Ovary (tissue), 3 donors: Measurements from ENCODE around the gene WDR81.
"Not testable (repeated sequence)": the region's sequence is repeated elsewhere in the genome, so short reads cannot be mapped to it uniquely, and the experiment has no call there.

Experiments
- CTCF ChIP-seq, 3 donors: fragments of 450-650 bp in 2 of 3; fragments of 200-600 bp in 1 of 3; IDR thresholded peaks; one replicate each; pipeline versions ENCODE4 v1.5.1 to v1.8.0; 2016 to 2022; ENCODE audit warnings: antibody characterized with exemption in 3 of 3, mild to moderate bottlenecking in 1 of 3
- POLR2A ChIP-seq: fragments of 450-650 bp; IDR thresholded peaks from one replicate; pipeline ENCODE4 v1.6.1; 2017; ENCODE audit warnings: antibody characterized with exemption, mild to moderate bottlenecking, moderate library complexity
- donor health status: DM: no; HTN: no; CAD: no.

- TF ChIP-seq CTCF (IDR thresholded peaks at IDR 0.05); POLR2A: not testable (repeated sequence)
These were observed 24.6 kb upstream of the WDR81 start for GRCh38 chr17:1699891-1700290.
